PC-3 (cell line): ENCODE measurements around the gene XPC.

Experiments
- EZH2phosphoT487 ChIP-seq: fragments of 300-600 bp; sonication (generic); IDR thresholded peaks from 2 replicates; pipeline ENCODE4 v1.6.1; 2018; ENCODE audit warnings: mild to moderate bottlenecking, antibody characterized with exemption, low read length, borderline replicate concordance
- TF ChIP-seq, protein P1 (sequence below): fragments of 300-600 bp; sonication (generic); conservative IDR thresholded peaks from 2 replicates; pipeline ENCODE4 v1.5.1; 2017; ENCODE audit warnings: antibody characterized with exemption, low read depth, mild to moderate bottlenecking, low read length

DNA sequence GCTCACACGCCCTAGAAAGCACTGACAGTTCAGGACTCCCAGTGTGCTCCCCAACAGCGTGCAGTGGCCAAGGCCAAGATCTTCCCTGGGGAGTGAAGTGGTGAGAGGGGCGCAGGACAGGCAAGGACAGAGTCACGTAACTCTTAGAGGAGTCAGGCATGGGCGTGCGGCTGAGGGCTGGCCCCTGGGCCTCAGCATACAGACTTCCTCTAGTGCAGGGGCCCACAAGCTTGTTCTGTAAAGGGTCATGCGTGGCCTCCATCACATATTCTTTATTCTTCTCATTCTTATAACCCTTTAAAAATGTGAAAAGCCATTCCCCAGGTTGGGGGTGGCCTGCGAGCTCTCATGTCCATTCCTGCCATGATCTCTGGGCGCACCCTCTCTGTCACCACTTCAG lies 28.3 kb downstream of the XPC start:
- TF ChIP-seq, protein P1, sequence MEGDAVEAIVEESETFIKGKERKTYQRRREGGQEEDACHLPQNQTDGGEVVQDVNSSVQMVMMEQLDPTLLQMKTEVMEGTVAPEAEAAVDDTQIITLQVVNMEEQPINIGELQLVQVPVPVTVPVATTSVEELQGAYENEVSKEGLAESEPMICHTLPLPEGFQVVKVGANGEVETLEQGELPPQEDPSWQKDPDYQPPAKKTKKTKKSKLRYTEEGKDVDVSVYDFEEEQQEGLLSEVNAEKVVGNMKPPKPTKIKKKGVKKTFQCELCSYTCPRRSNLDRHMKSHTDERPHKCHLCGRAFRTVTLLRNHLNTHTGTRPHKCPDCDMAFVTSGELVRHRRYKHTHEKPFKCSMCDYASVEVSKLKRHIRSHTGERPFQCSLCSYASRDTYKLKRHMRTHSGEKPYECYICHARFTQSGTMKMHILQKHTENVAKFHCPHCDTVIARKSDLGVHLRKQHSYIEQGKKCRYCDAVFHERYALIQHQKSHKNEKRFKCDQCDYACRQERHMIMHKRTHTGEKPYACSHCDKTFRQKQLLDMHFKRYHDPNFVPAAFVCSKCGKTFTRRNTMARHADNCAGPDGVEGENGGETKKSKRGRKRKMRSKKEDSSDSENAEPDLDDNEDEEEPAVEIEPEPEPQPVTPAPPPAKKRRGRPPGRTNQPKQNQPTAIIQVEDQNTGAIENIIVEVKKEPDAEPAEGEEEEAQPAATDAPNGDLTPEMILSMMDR, result no peak
- no peak for TF ChIP-seq EZH2phosphoT487
